Activated CD8-positive, alpha-beta memory T cell treated with anti-CD3 and anti-CD28 coated beads, Interleukin-2, amount 50 U/mL, for 1 hour (primary cell): ENCODE results near the gene FXYD4.
"Not testable (repeated sequence)": the region's sequence is repeated elsewhere in the genome, so short reads cannot be mapped to it uniquely, and the experiment has no call there.

Experiments
- DNase-seq: peaks from one replicate; pipeline ENCODE4 v3.0.0-alpha.2; 2020; ENCODE audit errors: extremely low read depth

The FXYD4 gene

DNA sequence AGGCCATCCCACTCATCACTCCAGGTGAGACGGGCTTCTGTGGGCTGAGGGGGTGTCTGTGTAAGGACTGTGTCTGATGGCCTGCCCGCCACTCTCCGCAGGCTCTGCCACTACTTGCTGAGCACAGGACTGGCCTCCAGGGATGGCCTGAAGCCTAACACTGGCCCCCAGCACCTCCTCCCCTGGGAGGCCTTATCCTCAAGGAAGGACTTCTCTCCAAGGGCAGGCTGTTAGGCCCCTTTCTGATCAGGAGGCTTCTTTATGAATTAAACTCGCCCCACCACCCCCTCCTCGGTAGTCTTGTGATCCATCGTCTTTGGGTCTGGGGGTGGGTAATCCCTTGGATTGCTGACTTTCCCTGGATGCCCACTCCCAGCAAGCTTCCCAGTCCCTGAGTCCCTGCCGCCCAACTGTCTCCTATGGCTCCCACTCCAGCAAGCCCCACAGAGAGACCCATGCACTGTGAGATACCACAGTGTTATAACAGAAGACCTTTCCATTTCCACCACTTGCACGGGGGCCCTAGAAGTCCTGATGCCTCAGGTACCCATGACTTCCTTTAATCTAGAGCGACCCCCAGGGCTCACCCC is 4.7 kb downstream of the FXYD4 start:
- DNase-seq = no peak

DNA sequence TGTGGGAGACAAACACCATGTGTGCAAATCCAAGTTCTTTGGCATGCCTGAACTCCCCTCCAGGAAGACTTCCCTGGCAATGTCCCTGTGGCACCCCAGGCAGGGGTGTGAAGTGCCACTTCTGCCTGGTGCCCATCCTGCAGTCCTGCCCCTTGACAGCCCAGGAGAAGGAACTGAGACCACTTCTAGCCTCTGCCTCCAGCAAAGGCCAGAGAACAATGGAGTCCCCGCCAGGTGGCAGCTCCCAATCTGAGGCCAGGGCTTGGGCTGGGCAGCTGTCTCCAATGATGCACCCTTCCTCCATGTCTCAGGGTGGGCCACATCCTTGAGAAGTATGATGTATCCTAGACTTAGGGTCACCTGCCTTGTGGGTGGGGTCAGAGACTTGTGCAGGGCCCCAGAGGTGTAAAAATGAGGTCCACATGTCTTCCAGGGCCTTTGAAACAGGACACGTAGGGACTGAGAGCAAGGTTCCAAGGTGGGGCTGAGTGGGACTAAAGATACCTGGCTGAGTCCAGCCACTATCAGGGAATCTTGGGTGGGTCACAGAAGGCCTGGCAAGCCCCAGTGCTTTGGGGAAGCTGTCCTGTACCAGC is 5.5 kb downstream of the FXYD4 start:
- DNase-seq = no peak

DNA sequence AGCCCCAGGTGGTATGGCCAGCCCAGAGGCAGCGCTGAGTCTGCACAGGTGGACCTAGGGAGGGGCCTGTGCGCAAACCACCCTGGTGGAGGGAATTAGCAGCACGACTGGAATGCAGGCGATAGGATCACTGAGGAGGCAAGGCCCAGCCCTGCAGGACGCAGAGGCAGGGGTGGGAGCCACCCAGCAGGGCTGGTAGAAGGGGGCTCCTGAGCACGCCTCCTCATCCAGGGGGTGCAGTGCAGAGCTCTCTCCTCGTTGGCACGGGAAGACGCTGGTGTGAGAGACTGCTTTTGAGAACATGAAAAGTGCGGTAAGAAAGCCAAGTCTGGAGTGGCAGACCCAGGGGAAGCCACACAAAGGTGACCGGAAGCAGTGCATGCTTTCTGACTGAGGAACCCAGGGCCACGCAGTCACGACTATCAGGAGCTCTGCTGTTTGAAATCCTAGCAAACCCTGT is 6.0 kb downstream of the FXYD4 start:
- DNase-seq = no peak

DNA sequence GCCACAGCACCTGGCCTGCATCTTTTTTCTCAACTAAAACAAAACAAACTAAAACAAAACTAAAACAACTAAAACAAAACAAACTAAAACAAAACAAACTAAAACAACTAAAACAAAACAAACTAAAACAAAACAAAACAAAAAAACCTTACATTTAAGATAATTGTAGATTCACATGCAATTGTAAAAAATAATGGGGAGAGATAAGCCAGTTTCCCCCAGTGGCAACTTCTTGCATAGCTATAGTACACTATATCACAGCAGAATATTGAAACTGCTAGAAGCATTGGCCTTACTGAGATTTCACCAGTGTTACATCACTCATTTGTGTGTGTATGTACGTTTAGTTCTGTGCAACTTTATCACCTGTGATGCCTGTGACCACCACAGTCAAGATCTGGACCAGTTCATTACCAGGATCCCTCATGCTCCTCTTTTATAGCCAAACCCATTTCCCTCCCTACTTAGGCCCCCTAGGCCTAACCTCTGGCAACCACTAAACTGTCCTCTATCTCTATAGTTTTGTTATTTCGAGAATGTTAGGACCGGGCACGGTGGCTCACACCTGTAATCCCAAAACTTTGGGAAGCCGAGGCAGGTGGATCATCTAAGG is 9.3 kb downstream of the FXYD4 start:
- no peak for DNase-seq

DNA sequence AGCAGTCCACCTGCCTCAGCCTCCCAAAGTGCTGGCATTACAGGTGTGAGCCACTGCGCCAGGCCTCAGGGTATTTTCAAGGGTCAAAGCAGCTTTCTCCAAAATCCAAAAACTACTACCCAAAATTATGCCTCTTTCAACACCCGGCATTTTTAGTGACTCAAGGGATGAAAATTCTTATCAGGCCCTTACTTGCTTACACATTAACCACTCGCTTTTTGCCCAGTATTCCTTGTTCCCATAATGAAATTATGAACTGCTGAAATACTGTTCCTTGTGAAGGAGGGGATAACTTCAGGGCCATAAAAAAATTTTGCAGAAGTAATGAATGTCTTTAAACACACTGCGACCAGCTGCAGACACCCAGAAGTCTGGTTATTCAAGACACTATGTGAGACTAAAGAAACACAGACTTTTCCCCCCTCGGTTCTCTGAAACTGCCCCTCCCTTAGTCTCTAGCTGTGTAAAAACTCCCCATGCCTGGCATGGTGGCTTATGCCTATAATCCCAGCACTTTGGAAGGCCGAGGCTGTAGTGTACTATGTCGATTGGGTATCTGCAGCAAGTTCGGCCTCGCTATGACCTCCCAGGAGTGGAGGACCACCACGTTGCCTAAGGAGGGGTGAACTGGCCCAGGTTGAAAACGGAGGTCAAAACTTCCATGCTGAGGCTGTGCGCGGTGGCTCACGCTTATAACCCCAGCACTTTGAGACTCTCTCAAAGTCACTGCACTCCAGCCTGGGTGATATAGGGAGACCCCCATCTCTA is 12.0 kb downstream of the FXYD4 start:
- no peak for DNase-seq

DNA sequence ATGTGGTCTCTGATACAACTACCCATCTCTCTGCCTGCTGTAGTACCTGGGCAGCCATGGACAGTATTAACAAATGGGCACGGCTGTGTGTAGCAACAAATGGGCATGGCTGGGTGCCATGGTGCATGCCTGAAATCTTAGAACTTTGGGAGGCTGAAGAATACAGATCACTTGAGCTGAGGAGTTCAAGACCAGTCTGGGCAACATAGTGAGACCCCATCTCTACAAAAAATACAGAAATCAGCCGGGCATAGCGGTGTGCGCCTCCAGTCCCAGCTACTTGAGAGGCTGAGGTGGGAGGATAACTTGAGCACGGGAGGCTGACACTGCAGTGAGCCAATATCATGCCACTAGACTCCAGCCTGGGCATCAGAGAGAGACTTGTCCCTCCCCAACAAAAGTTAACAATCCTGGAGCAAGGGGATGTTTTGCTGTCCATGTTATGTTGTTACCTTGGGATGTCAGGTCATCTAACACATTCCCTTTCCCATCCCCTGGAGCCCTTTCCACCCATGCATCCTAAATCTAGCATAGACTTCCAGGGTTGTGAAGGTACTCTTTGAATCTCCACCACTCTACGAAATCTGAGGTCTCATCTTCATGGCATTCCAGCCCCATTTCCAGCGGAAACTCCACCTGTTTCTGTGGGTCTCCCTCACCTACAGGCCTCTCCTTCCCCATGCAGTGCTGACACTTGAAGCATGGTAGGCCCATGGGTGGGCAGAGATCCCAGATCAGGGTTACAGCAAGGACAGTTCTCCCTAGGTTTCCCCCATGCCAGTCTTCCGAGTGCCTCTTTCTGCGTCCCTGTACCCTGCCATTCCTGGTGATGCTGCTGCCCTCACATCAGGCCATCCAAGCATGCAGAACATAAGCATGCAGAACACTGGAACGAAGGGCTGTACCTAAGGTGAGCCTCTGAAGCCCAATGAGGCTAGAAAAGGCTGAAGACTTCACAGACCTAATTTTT is 13.1 kb downstream of the FXYD4 start:
- no peak for DNase-seq

DNA sequence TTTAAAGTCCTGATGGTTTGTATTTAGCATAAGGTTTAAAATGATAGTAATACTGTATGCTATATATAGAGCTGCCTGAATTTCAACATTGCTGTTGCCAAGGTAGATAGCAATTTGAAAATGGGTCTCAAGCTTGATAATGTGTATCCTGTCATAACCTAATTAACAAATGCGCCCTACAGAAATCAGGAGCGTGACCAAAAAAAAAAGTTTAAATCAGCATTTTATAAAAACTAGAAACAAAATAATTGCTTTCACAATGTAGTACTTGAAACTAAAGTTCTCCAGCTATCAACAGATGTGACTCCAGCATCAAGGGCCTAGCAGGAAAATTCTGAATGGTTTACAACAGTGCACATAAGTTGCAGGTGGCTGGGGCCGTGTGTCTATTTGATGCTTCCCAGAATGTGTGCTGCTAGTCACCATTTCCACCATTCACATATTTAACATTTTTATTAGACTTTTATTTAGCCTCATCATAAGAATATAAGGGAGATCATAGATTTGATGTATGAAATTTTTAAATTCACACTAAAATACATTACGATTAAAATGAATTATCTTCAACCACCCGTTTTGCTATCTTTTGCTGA is 14.1 kb downstream of the FXYD4 start:
- DNase-seq = no peak

DNA sequence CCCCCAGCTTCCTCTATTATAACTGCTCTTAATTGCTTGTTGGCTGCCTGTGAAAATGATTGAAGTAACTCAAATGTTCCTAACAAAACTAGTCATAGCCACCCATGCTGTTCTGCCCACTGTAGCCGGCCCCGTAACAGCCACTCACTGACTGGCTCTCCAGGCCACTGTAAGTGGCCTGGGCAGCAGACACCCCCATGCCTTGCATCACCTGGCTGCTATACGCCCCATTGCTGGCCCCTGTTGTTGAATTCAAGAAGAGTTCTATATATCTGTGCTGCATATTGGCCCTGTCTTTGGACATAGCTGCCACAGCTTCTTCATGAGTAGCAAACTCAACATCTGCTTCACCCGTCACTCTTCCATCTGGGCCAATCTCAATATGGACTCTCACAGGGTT is 15.1 kb downstream of the FXYD4 start:
- DNase-seq = no peak

DNA sequence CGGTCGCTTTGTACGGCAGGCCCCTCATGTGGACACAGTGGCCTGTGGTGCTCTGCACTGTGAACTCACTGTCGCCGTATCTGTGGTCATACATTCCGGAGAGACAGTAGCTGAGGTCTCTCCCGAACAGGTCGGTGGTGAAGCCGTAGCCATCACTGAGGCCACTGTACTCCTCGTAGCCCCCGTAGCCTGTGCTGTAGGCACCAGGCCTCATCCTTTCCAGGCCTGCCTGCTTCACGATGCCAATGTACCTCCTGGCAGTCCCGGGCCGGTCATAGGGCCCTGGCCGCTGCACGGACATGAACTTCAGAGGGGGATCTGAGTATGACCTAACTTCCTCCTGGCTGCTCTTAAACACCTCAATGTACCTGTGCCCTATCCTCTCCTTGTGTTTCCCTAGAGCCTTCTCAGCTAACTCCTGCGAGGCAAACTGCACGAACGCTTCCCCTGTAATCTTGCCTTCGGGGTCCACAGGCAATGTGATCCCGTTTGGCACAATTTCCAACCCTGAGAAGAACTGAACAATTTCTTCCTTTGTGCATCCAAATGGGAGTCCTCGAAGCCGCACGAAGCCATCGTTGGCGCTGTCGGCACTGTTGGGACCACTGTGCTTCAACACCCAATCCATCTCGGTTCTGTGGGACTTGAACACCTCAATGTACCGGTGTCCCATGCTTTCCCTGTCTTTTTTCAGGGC is 15.7 kb downstream of the FXYD4 start:
- DNase-seq = no peak

DNA sequence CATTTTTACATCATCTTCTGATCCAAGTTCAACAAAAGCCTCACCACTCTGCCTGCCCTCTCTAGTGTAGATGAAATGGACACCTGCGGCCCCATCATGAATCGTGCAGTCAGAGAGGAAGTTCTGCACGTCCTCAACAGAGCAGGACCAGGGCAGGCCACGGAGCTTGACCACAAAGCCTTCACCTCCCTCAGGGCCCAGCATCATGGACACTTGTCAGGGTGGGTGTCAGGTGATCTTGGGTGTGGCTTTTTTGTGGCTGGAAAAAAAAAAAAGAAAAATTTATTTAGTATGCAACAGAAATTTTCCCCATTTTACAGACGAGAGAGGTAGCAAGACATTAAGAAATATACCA is 16.2 kb downstream of the FXYD4 start:
- no peak for DNase-seq

DNA sequence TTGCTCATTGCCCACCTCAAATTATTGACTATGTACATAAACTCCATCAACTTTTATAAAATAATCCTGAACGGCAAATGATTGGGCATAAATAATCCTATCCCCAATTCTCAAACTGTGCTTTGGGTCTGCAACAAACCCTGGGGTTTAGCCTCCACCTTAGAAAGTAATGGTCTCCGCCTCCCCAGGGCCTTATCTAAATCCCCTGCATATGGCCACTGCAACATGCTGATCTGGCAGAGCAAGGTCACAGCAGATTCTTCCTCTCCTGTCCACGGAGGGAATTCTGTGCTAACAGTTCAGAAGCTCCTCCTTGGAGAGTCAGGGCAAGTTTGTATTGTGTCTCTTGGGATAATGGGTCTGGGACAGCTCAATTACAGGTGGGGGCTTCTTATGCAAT is 18.4 kb downstream of the FXYD4 start:
- no peak for DNase-seq

DNA sequence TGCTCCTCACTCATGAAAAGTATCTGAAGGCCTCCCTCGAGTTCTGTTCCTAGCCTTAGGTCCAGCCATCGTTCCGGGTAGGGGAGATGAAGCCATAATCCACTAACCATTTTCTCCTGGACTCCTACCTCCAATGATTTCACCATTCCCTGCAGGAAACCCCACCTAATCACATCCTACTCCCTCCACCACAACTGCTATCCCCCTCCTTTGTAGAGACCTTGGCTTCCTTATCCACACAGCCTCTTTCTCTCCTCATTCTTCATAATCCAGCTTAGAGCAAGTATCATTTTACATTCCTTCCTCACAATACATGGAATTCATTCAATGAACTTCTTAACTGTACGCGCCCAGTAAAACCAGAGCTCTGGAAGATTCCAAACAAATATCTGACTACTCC is 18.9 kb downstream of the FXYD4 start:
- no peak for DNase-seq

DNA sequence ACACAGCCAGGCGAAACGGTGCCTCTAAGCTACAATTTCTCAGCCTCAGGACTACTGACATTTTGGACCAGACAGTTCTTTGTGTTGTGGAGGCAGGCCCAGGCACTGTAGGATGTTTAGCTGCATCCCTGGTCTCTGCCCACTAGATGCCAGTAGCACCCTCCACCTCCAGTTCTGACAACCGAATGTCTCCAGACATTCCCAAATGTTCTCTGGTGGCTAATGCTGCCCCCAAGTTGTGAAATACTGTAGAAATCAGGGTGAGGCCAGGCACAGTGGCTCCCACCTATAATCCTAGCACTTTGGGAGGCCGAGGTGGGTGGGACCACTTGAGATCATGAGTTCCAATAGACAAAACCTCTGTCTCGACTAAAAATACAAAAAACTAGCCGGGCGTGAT is 19.3 kb downstream of the FXYD4 start:
- no peak for DNase-seq

DNA sequence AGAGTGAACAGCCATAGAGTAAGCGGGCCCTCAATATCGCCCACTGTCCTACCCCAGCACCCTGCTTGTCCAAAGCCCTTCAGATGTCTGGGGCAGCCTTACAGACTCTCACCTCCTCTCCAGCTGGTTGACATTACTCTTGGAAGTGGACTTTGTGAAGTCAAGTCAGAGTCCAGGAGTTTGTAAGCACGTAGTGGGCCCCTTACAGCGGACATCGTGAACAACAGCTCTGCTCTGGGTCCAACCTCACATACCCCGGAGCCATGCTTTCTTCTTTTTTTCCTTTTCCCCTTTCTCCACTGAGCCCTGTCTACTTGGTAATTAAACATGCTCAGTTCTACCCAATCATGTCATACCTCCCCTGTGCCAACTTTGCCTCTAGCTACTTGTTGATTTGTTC is 20.1 kb downstream of the FXYD4 start:
- DNase-seq = no peak

DNA sequence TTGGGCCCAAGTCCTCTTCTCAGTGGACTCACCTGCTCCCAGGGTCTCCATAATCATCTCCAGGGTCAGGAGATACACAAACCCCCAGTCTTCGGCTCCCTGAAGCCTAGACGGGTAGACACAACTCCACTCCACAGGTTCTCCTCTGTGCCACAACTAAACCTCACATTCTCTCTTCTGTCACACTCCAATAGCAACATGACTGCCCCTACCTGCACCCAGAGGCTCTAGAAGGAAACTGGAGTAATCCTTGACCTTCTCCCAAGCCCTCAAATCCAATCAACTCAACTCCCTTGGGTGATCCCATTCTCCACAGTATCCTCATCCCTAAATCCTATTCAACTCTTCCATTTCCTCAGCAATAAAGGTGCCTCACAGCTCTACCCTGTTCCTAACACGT is 21.3 kb downstream of the FXYD4 start:
- DNase-seq = no peak

DNA sequence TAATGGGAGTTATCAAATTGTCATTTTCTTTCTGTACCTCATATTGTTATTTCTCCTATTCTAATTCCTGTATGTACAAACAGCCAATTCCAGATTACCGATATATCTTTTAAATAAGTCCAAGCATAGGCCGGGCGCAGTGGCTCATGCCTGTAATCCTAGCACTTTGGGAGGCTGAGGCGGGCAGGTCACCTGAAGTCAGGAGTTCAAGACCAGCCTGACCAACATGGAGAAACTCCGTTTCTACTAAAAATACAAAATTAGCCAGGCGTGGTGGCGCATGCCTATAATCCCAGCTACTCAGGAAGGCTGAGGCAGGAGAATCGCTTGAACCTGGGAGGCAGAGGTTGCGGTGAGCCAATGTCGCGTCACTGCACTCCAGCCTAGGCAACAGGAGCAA is 21.8 kb downstream of the FXYD4 start:
- DNase-seq = not testable (repeated sequence)

DNA sequence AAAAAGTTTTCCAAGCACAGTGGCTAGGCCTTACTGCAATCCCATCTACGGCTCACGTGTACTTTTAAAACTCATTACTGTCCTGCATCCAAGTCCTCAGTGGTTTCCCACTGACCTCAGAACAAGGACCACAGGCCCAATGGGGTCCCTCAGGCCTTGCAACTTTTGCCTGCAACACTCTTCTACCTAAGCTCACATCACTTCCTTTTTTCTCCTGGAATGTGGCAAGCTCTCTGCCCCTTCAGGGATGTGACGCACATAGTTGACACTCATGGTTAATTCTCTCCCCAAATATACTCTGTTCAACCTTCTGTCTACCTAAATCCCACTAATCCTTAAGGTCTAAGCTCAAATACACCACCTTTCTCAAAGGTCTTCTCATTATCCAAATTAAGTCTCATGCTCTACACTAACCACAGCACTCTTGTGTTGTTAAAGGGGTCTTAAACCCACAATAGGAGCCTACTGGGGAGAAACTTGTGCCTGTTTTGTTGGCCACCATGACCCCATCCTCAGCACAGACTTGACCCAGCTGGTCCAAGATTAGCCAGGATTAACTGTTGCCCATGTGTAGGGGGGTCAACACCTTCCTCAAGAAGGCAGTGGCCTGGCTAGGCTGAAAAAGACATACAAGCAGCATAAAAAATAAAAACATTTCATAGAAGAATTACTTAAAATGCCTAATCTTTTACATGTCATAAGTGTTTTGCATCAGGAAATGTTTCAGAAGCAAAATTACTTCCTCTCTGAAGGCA is 22.3 kb downstream of the FXYD4 start:
- no peak for DNase-seq

DNA sequence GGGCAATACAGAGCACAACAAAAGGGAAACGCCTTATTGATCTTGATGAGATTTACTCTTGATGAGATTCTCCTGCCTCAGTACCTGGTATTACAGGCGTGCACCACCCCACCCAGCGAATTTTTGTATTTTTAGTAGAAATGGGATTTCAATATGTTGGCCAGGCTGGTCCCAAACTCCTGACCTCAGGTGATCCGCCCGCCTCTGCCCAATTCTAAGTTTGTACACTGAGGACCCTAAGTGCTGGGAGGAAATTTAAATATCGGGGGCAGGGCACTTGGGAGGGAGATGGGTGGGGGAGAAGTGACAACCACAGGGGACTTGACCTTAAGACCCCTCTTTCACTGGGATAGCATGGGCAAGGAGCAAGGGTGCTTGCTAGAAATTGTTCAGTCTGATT is 23.4 kb downstream of the FXYD4 start:
- no peak for DNase-seq

DNA sequence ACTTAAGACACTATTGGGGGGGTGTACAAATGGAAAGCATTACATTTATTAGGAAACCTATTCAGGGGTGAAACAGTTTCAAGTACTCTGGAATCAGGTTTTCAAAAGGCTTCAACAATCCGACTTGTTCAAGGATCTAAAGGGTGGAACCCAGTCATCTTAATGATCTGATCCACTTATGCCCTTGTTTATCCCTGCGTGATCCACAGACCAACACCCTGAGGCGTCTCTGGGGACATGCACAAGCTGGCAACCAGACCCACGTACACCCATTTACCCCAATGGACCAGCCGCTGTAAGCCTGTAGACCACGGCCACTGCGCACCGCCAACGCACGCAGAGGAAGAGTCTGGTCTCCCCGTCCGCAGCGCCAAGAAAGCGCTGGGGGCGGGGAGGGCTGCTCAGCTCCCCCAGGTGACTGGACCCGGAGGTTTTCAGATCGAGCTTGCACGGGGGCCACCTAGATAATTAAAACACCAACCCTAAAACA is 24.2 kb downstream of the FXYD4 start:
- DNase-seq = no peak
